Stromal cell of bone marrow (primary cell): ENCODE data around the gene PFDN5.

Source experiments
- DNase-seq: peaks from one replicate; pipeline ENCODE4 v3.0.0-alpha.2; 2012; ENCODE audit warnings: low read depth

Gene PFDN5

GRCh38 chr12:53295070-53295890 lies at the start of gene PFDN5:
Gene PFDN5, plus strand, starts transcription at chr12:53295542. Its CDS starts 26 bp downstream, at chr12:53295568.
- peak; percentile 88 for DNase-seq

- DNase-seq = peak; percentile 45
Measured at GRCh38 chr12:53251477-53252348, 43.6 kb upstream of the PFDN5 start.

GRCh38 chr12:53252349-53252916 lies 42.9 kb upstream of the PFDN5 start:
- DNase-seq = no peak

GRCh38 chr12:53253298-53253697 lies 42.0 kb upstream of the PFDN5 start:
- DNase-seq = no peak

- DNase-seq = no peak
Measured at GRCh38 chr12:53254816-53255545, 40.4 kb upstream of the PFDN5 start.

GRCh38 chr12:53255996-53256395 lies 39.3 kb upstream of the PFDN5 start:
- no peak for DNase-seq

GRCh38 chr12:53258541-53259539 lies 36.5 kb upstream of the PFDN5 start:
- no peak for DNase-seq

GRCh38 chr12:53259891-53260290 lies 35.5 kb upstream of the PFDN5 start:
- DNase-seq = no peak

GRCh38 chr12:53265783-53266182 lies 29.6 kb upstream of the PFDN5 start:
- DNase-seq = no peak

GRCh38 chr12:53267306-53267998 lies 27.9 kb upstream of the PFDN5 start:
- no peak for DNase-seq

- no peak for DNase-seq
Measured at GRCh38 chr12:53267999-53268629, 27.2 kb upstream of the PFDN5 start, which contains the start of gene ESPL1. Gene ESPL1, plus strand, starts transcription at chr12:53268299. Its CDS starts 468 bp downstream, at chr12:53268767.

GRCh38 chr12:53268630-53269562 lies 26.4 kb upstream of the PFDN5 start:
- DNase-seq = no peak

- DNase-seq = no peak
Measured at GRCh38 chr12:53274445-53274844, 20.9 kb upstream of the PFDN5 start.

GRCh38 chr12:53276511-53276910 lies 18.8 kb upstream of the PFDN5 start:
- DNase-seq = no peak

GRCh38 chr12:53277981-53278380 lies 17.4 kb upstream of the PFDN5 start:
- no peak for DNase-seq

- no peak for DNase-seq
Measured at GRCh38 chr12:53279283-53279869, 16.0 kb upstream of the PFDN5 start.

- no peak for DNase-seq
Measured at GRCh38 chr12:53279888-53280498, 15.3 kb upstream of the PFDN5 start.

GRCh38 chr12:53286448-53286847 lies 8.9 kb upstream of the PFDN5 start:
- DNase-seq = no peak
